Measurements from ENCODE around the gene BEND5.

- TF ChIP-seq, protein P1, sequence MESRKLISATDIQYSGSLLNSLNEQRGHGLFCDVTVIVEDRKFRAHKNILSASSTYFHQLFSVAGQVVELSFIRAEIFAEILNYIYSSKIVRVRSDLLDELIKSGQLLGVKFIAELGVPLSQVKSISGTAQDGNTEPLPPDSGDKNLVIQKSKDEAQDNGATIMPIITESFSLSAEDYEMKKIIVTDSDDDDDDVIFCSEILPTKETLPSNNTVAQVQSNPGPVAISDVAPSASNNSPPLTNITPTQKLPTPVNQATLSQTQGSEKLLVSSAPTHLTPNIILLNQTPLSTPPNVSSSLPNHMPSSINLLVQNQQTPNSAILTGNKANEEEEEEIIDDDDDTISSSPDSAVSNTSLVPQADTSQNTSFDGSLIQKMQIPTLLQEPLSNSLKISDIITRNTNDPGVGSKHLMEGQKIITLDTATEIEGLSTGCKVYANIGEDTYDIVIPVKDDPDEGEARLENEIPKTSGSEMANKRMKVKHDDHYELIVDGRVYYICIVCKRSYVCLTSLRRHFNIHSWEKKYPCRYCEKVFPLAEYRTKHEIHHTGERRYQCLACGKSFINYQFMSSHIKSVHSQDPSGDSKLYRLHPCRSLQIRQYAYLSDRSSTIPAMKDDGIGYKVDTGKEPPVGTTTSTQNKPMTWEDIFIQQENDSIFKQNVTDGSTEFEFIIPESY (CRISPR knock-in tag; IDR thresholded peaks at IDR 0.05), result no peak
- TF ChIP-seq ZNF761 (CRISPR knock-in tag; conservative IDR thresholded peaks at IDR 0.05) (no peak), NR2C2 (CRISPR knock-in tag; IDR thresholded peaks at IDR 0.05; ENCODE audit: borderline replicate concordance) (no peak), PHF8 (CRISPR knock-in tag; IDR thresholded peaks at IDR 0.05) (no peak)
These were observed 38.3 kb downstream of the BEND5 start for GRCh38 chr1:48738356-48738755.

Data from HepG2 (cell line).